GM12878 (cell line): ENCODE results near the gene MAGED4B. TPM values are rescaled to one million over a fixed set of nuclear protein-coding genes. Genes with fewer than 3 reads are reported as not detected.

Source experiments
- ATAC-seq: fragments of 200-7000 bp; cut with Tn5 transposase; 3 replicates; pipeline ENCODE4 v1.9.1; 2020; ENCODE audit warnings: mild to moderate bottlenecking, moderate library complexity
- BruUV-seq: library from RNA; stranded (reverse); fragments of 400-500 nt; replicated peaks from 2 replicates; lab custom pipeline; 2021; lab: Mats Ljungman, UMichigan
- CTCF ChIA-PET: fragments of 300-600 bp; sonication (Branson Sonifier 250); formaldehyde crosslinking; extraction: SDS; loops from one replicate; lab custom pipeline; 2021; ENCODE audit warnings: inconsistent platforms; lab: Yijun Ruan, JAX
- POLR2A ChIA-PET: fragments of 350-600 bp; formaldehyde crosslinking; extraction: SDS; loops from one replicate; lab custom pipeline; 2021; ENCODE audit warnings: inconsistent platforms; lab: Charles Lee
- RAD21 ChIA-PET: fragments of 300-600 bp; sonication (Branson Sonifier 250); formaldehyde crosslinking; loops from one replicate; lab custom pipeline; 2023; ENCODE audit warnings: antibody characterized with exemption; ENCODE audit not compliant: unreplicated experiment; lab: Charles Lee
- SMC1A ChIA-PET: fragments of 300-600 bp; sonication (Branson Sonifier 250); formaldehyde crosslinking; loops from one replicate; lab custom pipeline; 2023; ENCODE audit not compliant: unreplicated experiment, uncharacterized antibody; lab: Charles Lee
- DNase-seq: peaks from one replicate; pipeline ENCODE4 v3.0.0-alpha.2; 2011; ENCODE audit warnings: low read depth, low spot score
- FAIRE-seq: peaks from 3 replicates; lab custom pipeline; 2011; peaks lifted over from hg19 to GRCh38; lab: Jason Lieb, UNC
- H2AFZ ChIP-seq: 2 replicates; pipeline ENCODE4 v1.6.0; 2011; ENCODE audit warnings: low read depth, low read length, control low read depth; ENCODE audit not compliant: control insufficient read depth
- H3K27ac ChIP-seq: 2 replicates; pipeline ENCODE4 v1.5.1; 2011; ENCODE audit warnings: control low read depth; ENCODE audit not compliant: control insufficient read depth, insufficient read depth
- H3K27me3 ChIP-seq, 2 experiments: replicated peaks in 1 of 2; 2 replicates each; pipeline versions ENCODE4 v1.6.0 to v1.6.1; 2011; ENCODE audit warnings: low read length in 1 of 2; ENCODE audit not compliant: control insufficient read depth in 2 of 2, insufficient read depth in 2 of 2
- H3K36me3 ChIP-seq, 2 experiments: 2 replicates each; pipeline ENCODE4 v1.5.1; 2011; ENCODE audit warnings: low read length in 1 of 2; ENCODE audit not compliant: control insufficient read depth in 2 of 2, insufficient read depth in 2 of 2
- H3K4me1 ChIP-seq: 2 replicates; pipeline ENCODE4 v1.6.1; 2011; ENCODE audit warnings: mild to moderate bottlenecking, low read length, moderate library complexity, mixed read lengths; ENCODE audit not compliant: control insufficient read depth, insufficient read depth
- H3K4me2 ChIP-seq: 2 replicates; pipeline ENCODE4 v1.6.0; 2011; ENCODE audit warnings: control low read depth; ENCODE audit not compliant: control insufficient read depth, insufficient read depth
- H3K4me3 ChIP-seq: fragments of 200-600 bp; sonication (generic); 2 replicates; pipeline ENCODE4 v1.5.1; 2016
- H3K79me2 ChIP-seq: 2 replicates; pipeline ENCODE4 v1.6.0; 2011; ENCODE audit warnings: low read length; ENCODE audit not compliant: control insufficient read depth, insufficient read depth
- H3K9ac ChIP-seq: 2 replicates; pipeline ENCODE4 v1.8.0; 2011; ENCODE audit warnings: low read length, control low read depth, mixed read lengths; ENCODE audit not compliant: control insufficient read depth, insufficient read depth
- H3K9me3 ChIP-seq: replicated peaks from 3 replicates; pipeline ENCODE4 v1.5.1; 2011; ENCODE audit warnings: mild to moderate bottlenecking, low read length; ENCODE audit not compliant: control insufficient read depth, insufficient read depth
- H4K20me1 ChIP-seq: 2 replicates; pipeline ENCODE4 v1.6.0; 2011; ENCODE audit not compliant: control insufficient read depth, insufficient read depth
- KDM1A ChIP-seq: fragments of 200-600 bp; sonication (generic); IDR thresholded peaks from 2 replicates; pipeline ENCODE4 v1.6.1; 2016; ENCODE audit warnings: borderline replicate concordance
- LARP7 ChIP-seq: fragments of 450-650 bp; IDR thresholded peaks from 2 replicates; pipeline ENCODE4 v1.6.1; 2017; ENCODE audit warnings: mild to moderate bottlenecking
- NRF1 ChIP-seq: conservative IDR thresholded peaks from 2 replicates; pipeline ENCODE4 v1.6.1; 2011; ENCODE audit warnings: mild to moderate bottlenecking, low read depth, low read length, improper control_type of control experiment
- RAD51 ChIP-seq: fragments of 450-650 bp; IDR thresholded peaks from 2 replicates; pipeline ENCODE4 v1.6.1; 2016; ENCODE audit warnings: moderate library complexity, mild to moderate bottlenecking, inconsistent platforms
- RUNX3 ChIP-seq: IDR thresholded peaks from 2 replicates; pipeline ENCODE4 v1.6.1; 2012; ENCODE audit warnings: low read length, inconsistent platforms
- ZBED1 ChIP-seq: IDR thresholded peaks from 2 replicates; pipeline ENCODE4 v1.6.1; 2016; ENCODE audit warnings: borderline replicate concordance
- WGBS: methylation state at CpG from one replicate; pipeline ENCODE4 v1.1.6; 2016; ENCODE audit warnings: low lambda C conversion rate; ENCODE audit not compliant: insufficient replicate concordance, insufficient coverage; ENCODE audit errors: missing lambda C conversion rate; 5-methylcytosine and 5-hydroxymethylcytosine counted together
- in situ Hi-C: fragments of 300-500 bp; cut with MboI; formaldehyde crosslinking; loops from 9 replicates; pipeline ENCODE4 v1.14.3; 2018; ENCODE audit warnings: mixed read lengths
- intact Hi-C: fragments of 100-400 bp; cut with micrococcal nuclease; formaldehyde crosslinking; loops from one replicate; pipeline ENCODE4 v1.14.2; 2022; ENCODE audit not compliant: unreplicated experiment
- polyA plus RNA-seq, 11 experiments: library from polyadenylated mRNA; depleted of rRNA in 4 of 11; unstranded in 6 of 11; stranded (reverse) in 5 of 11; fragments of >200 nt; fragmentation: Nextera tagmentation in 4 of 11; fragmentation: Illumina TruSeq in 1 of 11; extraction: Ambion mirVana in 4 of 11; extraction: Trizol in 1 of 11; gene quantifications; 1 replicate in 1 of 11; 2 replicates in 10 of 11; pipeline versions ENCODE4 v1.2.1 to v1.2.3, GENCODE V29; 2011 to 2016; ENCODE audit warnings: inconsistent platforms in 2 of 11, missing spikeins in 2 of 11, low read depth in 1 of 11
- small RNA-seq: library from RNA; depleted of rRNA; stranded (forward); fragments of <200 nt; gene quantifications from one replicate; pipeline ENCODE3, GENCODE V24; 2014
- total RNA-seq, 4 experiments: library from RNA; depleted of rRNA in 3 of 4; stranded (reverse); fragments of >200 nt in 3 of 4; fragmentation: Illumina TruSeq in 1 of 4; extraction: Trizol in 1 of 4; gene quantifications; 2 replicates each; pipeline versions ENCODE4 v1.2.1 to v1.2.3, GENCODE V29; 2013 to 2021
- TF ChIP-seq, protein P1 (sequence below): IDR thresholded peaks from 2 replicates; pipeline ENCODE4 v1.6.1; 2011; ENCODE audit warnings: borderline replicate concordance, low read depth, mild to moderate bottlenecking, moderate library complexity, low read length; ENCODE audit not compliant: insufficient read depth, poor library complexity, severe bottlenecking

Gene MAGED4B
- total and polyA plus RNA-seq, 10 of the 15 experiments (the other 5 are each of a cell fraction or from before 2014, with no cell fraction given): 0.12 to 0.67 (median 0.13) TPM; not detected in 7

DNA sequence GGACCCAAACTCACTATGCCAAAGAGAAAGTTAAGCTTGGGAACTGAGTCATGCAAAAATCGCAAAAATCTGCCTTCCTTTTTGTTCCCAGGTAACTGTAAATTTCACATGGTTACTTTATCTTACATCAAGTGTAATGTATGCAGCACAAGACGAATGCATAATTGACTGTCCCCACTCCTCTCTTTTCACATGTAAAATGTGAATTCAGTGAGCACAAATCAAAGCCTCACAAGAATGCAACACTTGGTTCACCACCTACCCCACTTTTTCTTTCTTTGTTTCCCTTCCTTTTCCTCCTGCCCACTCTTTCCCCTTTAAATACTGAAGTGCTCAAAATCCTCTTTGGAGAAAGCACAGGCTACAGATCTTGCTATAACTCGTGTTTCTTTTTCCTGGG is 53.2 kb downstream of the MAGED4B start:
- SMC1A ChIA-PET: no interaction called here
- Histone ChIP-seq H4K20me1 (no peaks in the 10 kb centered on the region), H3K36me3 (no peaks in the 10 kb centered on the region), H3K4me2 (no peak overlapping the region), H3K27ac (no peak overlapping the region), H3K9ac (no peak overlapping the region), H3K4me1 (no peaks in the 10 kb centered on the region), H3K4me3 (no peak overlapping the region), H3K27me3 (no peaks in the 10 kb centered on the region), H3K9me3 (no peaks in the 10 kb centered on the region), H3K79me2 (no peaks in the 10 kb centered on the region), H2AFZ (no peak overlapping the region)
- no peak for ATAC-seq
- POLR2A ChIA-PET: no interaction called here
- FAIRE-seq: no peak
- BruUV-seq: no TSS peak
- DNase-seq: no peak
- CTCF ChIA-PET: no interaction called here
- in situ Hi-C loops: no loop called here
- TF ChIP-seq KDM1A: no peak
- TF ChIP-seq RAD51: no peak
- TF ChIP-seq RUNX3: no peak
- no peak for TF ChIP-seq NRF1
- TF ChIP-seq LARP7: no peak
- TF ChIP-seq, protein P1, sequence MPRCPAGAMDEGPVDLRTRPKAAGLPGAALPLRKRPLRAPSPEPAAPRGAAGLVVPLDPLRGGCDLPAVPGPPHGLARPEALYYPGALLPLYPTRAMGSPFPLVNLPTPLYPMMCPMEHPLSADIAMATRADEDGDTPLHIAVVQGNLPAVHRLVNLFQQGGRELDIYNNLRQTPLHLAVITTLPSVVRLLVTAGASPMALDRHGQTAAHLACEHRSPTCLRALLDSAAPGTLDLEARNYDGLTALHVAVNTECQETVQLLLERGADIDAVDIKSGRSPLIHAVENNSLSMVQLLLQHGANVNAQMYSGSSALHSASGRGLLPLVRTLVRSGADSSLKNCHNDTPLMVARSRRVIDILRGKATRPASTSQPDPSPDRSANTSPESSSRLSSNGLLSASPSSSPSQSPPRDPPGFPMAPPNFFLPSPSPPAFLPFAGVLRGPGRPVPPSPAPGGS: no peak
- no peak for TF ChIP-seq ZBED1
- 29% methylated on average over 3 of the region's 3 CpGs for WGBS
- intact Hi-C loops: no loop called here
- RAD21 ChIA-PET: no interaction called here

Small RNA genes within 50 kb of the gene (small RNA-seq; reads per million reads assigned to genes)
- not detected for gene SNORA11E

Other genes starting within 250 kb of the MAGED4B start
- 88.9 and 91.0 TPM in 2 replicates for gene MAGED1, start 175.6 kb downstream of the MAGED4B start, total RNA-seq (2014; rRNA removed)
- gene MAGED1, start 175.6 kb downstream of the MAGED4B start, total RNA-seq (2014; rRNA removed; fragmentation: Illumina TruSeq; extraction: Trizol): 59.0 and 69.7 TPM in 2 replicates
- 119 and 128 TPM in 2 replicates for gene MAGED1, start 175.6 kb downstream of the MAGED4B start, total RNA-seq (2021)
- 9.4 and 27.0 TPM in 2 replicates for gene MAGED1, start 175.6 kb downstream of the MAGED4B start, polyA plus RNA-seq (2011; rRNA removed)
- gene MAGED1, start 175.6 kb downstream of the MAGED4B start, polyA plus RNA-seq (2014; fragmentation: Illumina TruSeq; extraction: Trizol): 126 and 170 TPM in 2 replicates
- 10 to 100 TPM; 26.3 to 52.7 TPM for gene MAGED1, start 175.6 kb downstream of the MAGED4B start, polyA plus RNA-seq (2014; fragmentation: Nextera tagmentation; extraction: Ambion mirVana)
- 86.9 and 101 TPM in 2 replicates for gene MAGED1, start 175.6 kb downstream of the MAGED4B start, polyA plus RNA-seq (2014; rRNA removed)
- gene MAGED1, start 175.6 kb downstream of the MAGED4B start, polyA plus RNA-seq (2016; fragmentation: Nextera tagmentation; extraction: Ambion mirVana): 100 to 1,000 TPM; 148 to 149 TPM
- not detected in 2 replicates for gene MAGED4, start 115.7 kb upstream of the MAGED4B start, total RNA-seq (2014; rRNA removed)
- not detected in 2 replicates for gene MAGED4, start 115.7 kb upstream of the MAGED4B start, total RNA-seq (2014; rRNA removed; fragmentation: Illumina TruSeq; extraction: Trizol)
- not detected in 2 replicates for gene MAGED4, start 115.7 kb upstream of the MAGED4B start, total RNA-seq (2021)
- gene MAGED4, start 115.7 kb upstream of the MAGED4B start, polyA plus RNA-seq (2011; rRNA removed): not detected in 2 replicates
- not detected in 2 replicates for gene MAGED4, start 115.7 kb upstream of the MAGED4B start, polyA plus RNA-seq (2014; fragmentation: Illumina TruSeq; extraction: Trizol)
- not detected for gene MAGED4, start 115.7 kb upstream of the MAGED4B start, polyA plus RNA-seq (2014; fragmentation: Nextera tagmentation; extraction: Ambion mirVana)
- gene MAGED4, start 115.7 kb upstream of the MAGED4B start, polyA plus RNA-seq (2014; rRNA removed): not detected in 2 replicates
- gene MAGED4, start 115.7 kb upstream of the MAGED4B start, polyA plus RNA-seq (2016; fragmentation: Nextera tagmentation; extraction: Ambion mirVana): not detected